ENCODE data around the gene FMN1. TPM values are rescaled to one million over a fixed set of nuclear protein-coding genes. Genes with fewer than 3 reads are reported as not detected.

Gene FMN1
- total and polyA plus RNA-seq, 3 donors from 2014 or later, result 17.7 to 53.7 (median 47.4) TPM

GRCh38 chr15:32908872-32909271 lies 285.6 kb downstream of the FMN1 start:
- Histone ChIP-seq H3K4me3 (no peak overlapping the region), H3K9me3 (no peaks in the 10 kb centered on the region), H3K4me1 (no peaks in the 10 kb centered on the region), H3K27ac (no peak overlapping the region), H3K27me3 (no peaks in the 10 kb centered on the region), H3K36me3 (ENCODE audit: low read depth, missing control alignments) (no peaks in the 10 kb centered on the region)
- TF ChIP-seq CTCF (IDR thresholded peaks at IDR 0.05) (no peak), POLR2A (IDR thresholded peaks at IDR 0.05) (no peak)
- no peak for DNase-seq
- 80 to 91% methylated on average over 4 of the region's 4 CpGs for WGBS, 2 donors
- intact Hi-C loops (cut with DNase I; ENCODE audit: low total_unique reads), result no loop called here

- 54 to 55% methylated on average over 5 of the region's 5 CpGs for WGBS, 2 donors
- TF ChIP-seq POLR2A (IDR thresholded peaks at IDR 0.05), result no peak
- Histone ChIP-seq H3K4me1 (no peaks in the 10 kb centered on the region), H3K36me3 (ENCODE audit: low read depth, missing control alignments) (no peaks in the 10 kb centered on the region), H3K9me3 (no peaks in the 10 kb centered on the region), H3K4me3 (no peak overlapping the region), H3K27ac (no peak overlapping the region), H3K27me3 (no peaks in the 10 kb centered on the region)
- no peak for DNase-seq
- intact Hi-C loops (cut with DNase I; ENCODE audit: low total_unique reads), result no loop called here
Observed at GRCh38 chr15:32908135-32908801, 286.2 kb downstream of the FMN1 start.

- 78 to 83% methylated on average over 4 of the region's 4 CpGs for WGBS, 2 donors
- intact Hi-C loops (cut with DNase I; ENCODE audit: low total_unique reads), result no loop called here
Observed at GRCh38 chr15:32905481-32905880, 289.0 kb downstream of the FMN1 start.

GRCh38 chr15:32904448-32904847 lies 290.1 kb downstream of the FMN1 start:
- 90 to 94% methylated on average over 2 of the region's 2 CpGs for WGBS, 2 donors
- H3K27me3 ChIP-seq, result no peaks in the 10 kb centered on the region
- no peak for TF ChIP-seq CTCF (IDR thresholded peaks at IDR 0.05)
- no peak for TF ChIP-seq POLR2A (IDR thresholded peaks at IDR 0.05)
- H3K27ac ChIP-seq, result no peak overlapping the region
- H3K9me3 ChIP-seq, result no peaks in the 10 kb centered on the region
- H3K36me3 ChIP-seq (ENCODE audit: low read depth, missing control alignments), result no peaks in the 10 kb centered on the region
- no peaks in the 10 kb centered on the region for H3K4me1 ChIP-seq
- H3K4me3 ChIP-seq, result no peak overlapping the region
- DNase-seq, result no peak
- intact Hi-C loops (cut with DNase I; ENCODE audit: low total_unique reads), result no loop called here

More at GRCh38 chr15:32905481-32905880, 289.0 kb downstream of the FMN1 start:
- Histone ChIP-seq H3K36me3 (ENCODE audit: low read depth, missing control alignments) (no peaks in the 10 kb centered on the region), H3K27me3 (no peaks in the 10 kb centered on the region), H3K4me1 (no peaks in the 10 kb centered on the region), H3K9me3 (no peaks in the 10 kb centered on the region), H3K27ac (no peak overlapping the region), H3K4me3 (no peak overlapping the region)
- DNase-seq, result no peak
- no peak for TF ChIP-seq POLR2A (IDR thresholded peaks at IDR 0.05)
- no peak for TF ChIP-seq CTCF (IDR thresholded peaks at IDR 0.05)

GRCh38 chr15:32903591-32904290 lies 290.8 kb downstream of the FMN1 start:
- Histone ChIP-seq H3K9me3 (no peaks in the 10 kb centered on the region), H3K36me3 (ENCODE audit: low read depth, missing control alignments) (no peaks in the 10 kb centered on the region), H3K27me3 (no peaks in the 10 kb centered on the region), H3K27ac (no peak overlapping the region), H3K4me1 (no peaks in the 10 kb centered on the region), H3K4me3 (no peak overlapping the region)
- no peak for TF ChIP-seq CTCF (IDR thresholded peaks at IDR 0.05)
- TF ChIP-seq POLR2A (IDR thresholded peaks at IDR 0.05), result no peak
- intact Hi-C loops (cut with DNase I; ENCODE audit: low total_unique reads), result no loop called here
- WGBS, 2 donors, result 91 to 93% methylated on average over 10 of the region's 10 CpGs
- DNase-seq, result no peak

Data from testis (tissue), 3 donors.